Kidney epithelial cell (primary cell): ENCODE results near the gene SRCIN1. TPM values are rescaled to one million over a fixed set of nuclear protein-coding genes. Genes with fewer than 3 reads are reported as not detected.
"Not testable (repeated sequence)": the region's sequence is repeated elsewhere in the genome, so short reads cannot be mapped to it uniquely, and the experiment has no call there.

Experiments used
- DNase-seq: peaks from one replicate; pipeline ENCODE4 v3.0.0-alpha.2; 2010; ENCODE audit warnings: low read depth
- H3K27me3 ChIP-seq: 2 replicates; pipeline ENCODE4 v1.6.0; 2011; ENCODE audit warnings: low read length; ENCODE audit not compliant: control insufficient read depth, insufficient read depth
- H3K36me3 ChIP-seq: 2 replicates; pipeline ENCODE4 v1.5.1; 2011; ENCODE audit warnings: low read length; ENCODE audit not compliant: control insufficient read depth, insufficient read depth
- H3K4me3 ChIP-seq: 2 replicates; pipeline ENCODE4 v1.5.1; 2011; ENCODE audit warnings: low read depth, mild to moderate bottlenecking, control low read depth, low read length
- CTCF ChIP-seq: IDR thresholded peaks from 2 replicates; pipeline ENCODE4 v1.5.1; 2011; ENCODE audit warnings: mild to moderate bottlenecking, moderate library complexity, low read length, control low read depth, inconsistent platforms; ENCODE audit not compliant: insufficient read depth, poor library complexity, severe bottlenecking
- total RNA-seq: library from RNA; depleted of rRNA; stranded (reverse); fragments of >200 nt; gene quantifications from 2 replicates; pipeline ENCODE4 v1.2.3, GENCODE V29; 2015

The SRCIN1 gene
- total RNA-seq, 1 donor from 2014 or later: 0.84 TPM

- TF ChIP-seq CTCF: no peak
- no peak for DNase-seq
- H3K27me3 ChIP-seq: no peaks in the 10 kb centered on the region
- no peak overlapping the region for H3K4me3 ChIP-seq
- no peaks in the 10 kb centered on the region for H3K36me3 ChIP-seq
Measured at GRCh38 chr17:38498353-38498752, 107.4 kb downstream of the SRCIN1 start.

- not testable (repeated sequence) for H3K4me3 ChIP-seq, H3K27me3 ChIP-seq, DNase-seq, H3K36me3 ChIP-seq
Measured at GRCh38 chr17:38497656-38498055, 108.1 kb downstream of the SRCIN1 start.

GRCh38 chr17:38494152-38494551 lies 111.6 kb downstream of the SRCIN1 start:
- DNase-seq, H3K36me3 ChIP-seq: not testable (repeated sequence)

GRCh38 chr17:38492067-38493040 lies 113.4 kb downstream of the SRCIN1 start:
- H3K27me3 ChIP-seq, H3K4me3 ChIP-seq, H3K36me3 ChIP-seq: not testable (repeated sequence)
- TF ChIP-seq CTCF: peak; percentile 84
- peak; percentile 58 for DNase-seq

More at GRCh38 chr17:38494152-38494551, 111.6 kb downstream of the SRCIN1 start:
- not testable (repeated sequence) for H3K27me3 ChIP-seq, H3K4me3 ChIP-seq

- H3K36me3 ChIP-seq, H3K27me3 ChIP-seq, DNase-seq, H3K4me3 ChIP-seq: not testable (repeated sequence)
Measured at GRCh38 chr17:38491346-38492066, 114.2 kb downstream of the SRCIN1 start.

GRCh38 chr17:38489774-38490173 lies 116.0 kb downstream of the SRCIN1 start:
- H3K36me3 ChIP-seq, H3K4me3 ChIP-seq, DNase-seq, H3K27me3 ChIP-seq: not testable (repeated sequence)

- not testable (repeated sequence) for H3K27me3 ChIP-seq, DNase-seq, H3K4me3 ChIP-seq, H3K36me3 ChIP-seq
Measured at GRCh38 chr17:38485681-38486298, 120.0 kb downstream of the SRCIN1 start.

- DNase-seq: no peak
- H3K27me3 ChIP-seq: no peaks in the 10 kb centered on the region
- no peak for TF ChIP-seq CTCF
- H3K4me3 ChIP-seq: no peak overlapping the region
- peaks cover 3% of the 10 kb centered on the region for H3K36me3 ChIP-seq
Measured at GRCh38 chr17:38485146-38485468, 120.6 kb downstream of the SRCIN1 start.
